Loucy (cell line): Measurements from ENCODE around the gene SLC1A5.
"Not testable (repeated sequence)": the region's sequence is repeated elsewhere in the genome, so short reads cannot be mapped to it uniquely, and the experiment has no call there.

Source experiments
- H2AFZ ChIP-seq: fragments of 200-600 bp; sonication (generic); 2 replicates; pipeline ENCODE4 v1.6.0; 2016; ENCODE audit warnings: antibody characterized with exemption, mild to moderate bottlenecking, low read length, moderate library complexity
- H3F3A ChIP-seq: fragments of 200-600 bp; 2 replicates; pipeline ENCODE4 v1.6.0; 2016; ENCODE audit warnings: antibody characterized with exemption, low read depth, mild to moderate bottlenecking
- H3K27me3 ChIP-seq: fragments of 200-600 bp; sonication (generic); 2 replicates; pipeline ENCODE4 v1.6.1; 2014; ENCODE audit warnings: low read length, mild to moderate bottlenecking; ENCODE audit not compliant: insufficient read depth, poor library complexity, severe bottlenecking
- H3K36me3 ChIP-seq: fragments of 200-600 bp; sonication (generic); 2 replicates; pipeline ENCODE4 v1.6.1; 2016; ENCODE audit warnings: low read length; ENCODE audit not compliant: insufficient read depth
- H3K4me1 ChIP-seq: fragments of 200-600 bp; sonication (generic); 2 replicates; pipeline ENCODE4 v1.5.1; 2014; ENCODE audit warnings: low read length, mild to moderate bottlenecking; ENCODE audit not compliant: insufficient read depth, poor library complexity, severe bottlenecking
- H3K4me2 ChIP-seq: fragments of 200-600 bp; sonication (generic); 2 replicates; pipeline ENCODE4 v1.6.0; 2014; ENCODE audit warnings: antibody characterized with exemption, low read length, low read depth, mild to moderate bottlenecking; ENCODE audit not compliant: poor library complexity, severe bottlenecking
- H3K4me3 ChIP-seq: fragments of 200-600 bp; sonication (generic); 2 replicates; pipeline ENCODE4 v1.5.1; 2014; ENCODE audit warnings: low read length, mild to moderate bottlenecking, mixed read lengths; ENCODE audit not compliant: poor library complexity, severe bottlenecking
- H3K79me2 ChIP-seq: fragments of 200-600 bp; sonication (generic); 2 replicates; pipeline ENCODE4 v1.6.1; 2014; ENCODE audit warnings: low read length; ENCODE audit not compliant: insufficient read depth
- H3K9ac ChIP-seq: fragments of 200-600 bp; sonication (generic); 2 replicates; pipeline ENCODE4 v1.6.0; 2014; ENCODE audit warnings: mild to moderate bottlenecking, low read depth, low read length, moderate library complexity; ENCODE audit not compliant: poor library complexity, severe bottlenecking
- H3K9me2 ChIP-seq: fragments of 200-600 bp; sonication (generic); replicated peaks from 2 replicates; pipeline ENCODE4 v1.6.1; 2016; ENCODE audit warnings: low read depth, low read length, mixed read lengths
- H3K9me3 ChIP-seq: fragments of 200-600 bp; sonication (generic); 2 replicates; pipeline ENCODE4 v1.6.1; 2014; ENCODE audit warnings: mild to moderate bottlenecking, antibody characterized with exemption, low read length, low read depth; ENCODE audit not compliant: insufficient read depth
- H4K20me1 ChIP-seq: fragments of 200-600 bp; sonication (generic); 2 replicates; pipeline ENCODE4 v1.6.0; 2014; ENCODE audit warnings: antibody characterized with exemption, low read length, mild to moderate bottlenecking; ENCODE audit not compliant: insufficient read depth, poor library complexity, severe bottlenecking
- CTCF ChIP-seq: fragments of 200-600 bp; sonication (generic); conservative IDR thresholded peaks from 2 replicates; pipeline ENCODE4 v1.5.1; 2014; ENCODE audit warnings: mild to moderate bottlenecking, antibody characterized with exemption, low read length
- EZH2phosphoT487 ChIP-seq: fragments of 200-600 bp; IDR thresholded peaks from 2 replicates; pipeline ENCODE4 v1.6.1; 2018; ENCODE audit warnings: antibody characterized with exemption, mild to moderate bottlenecking, moderate library complexity, borderline replicate concordance

The SLC1A5 gene

GRCh38 chr19:46782355-46783019, 5.9 kb downstream of the SLC1A5 start:
- Histone ChIP-seq H4K20me1 (peaks cover 85% of the 10 kb centered on the region), H3K4me2 (peak overlapping the region; percentile 99), H3K9me3 (no peaks in the 10 kb centered on the region), H3K9me2 (no peaks in the 10 kb centered on the region), H3F3A (no peaks in the 10 kb centered on the region), H3K79me2 (peaks cover 91% of the 10 kb centered on the region), H3K4me1 (peaks cover 27% of the 10 kb centered on the region), H3K9ac (peak overlapping the region; percentile 99), H3K36me3 (peaks cover 47% of the 10 kb centered on the region; the same call in 1 of the 2 replicates), H2AFZ (no peak overlapping the region), H3K4me3 (peak overlapping the region; percentile 79), H3K27me3 (no peaks in the 10 kb centered on the region)
- TF ChIP-seq CTCF: no peak
- TF ChIP-seq EZH2phosphoT487: no peak

GRCh38 chr19:46777956-46778645, 10.3 kb downstream of the SLC1A5 start:
- H3K9me2 ChIP-seq, H3K9ac ChIP-seq, H3K4me2 ChIP-seq, H3K27me3 ChIP-seq, H2AFZ ChIP-seq, H3F3A ChIP-seq, H3K4me3 ChIP-seq, H3K9me3 ChIP-seq: not testable (repeated sequence)
- peaks cover 56% of the 10 kb centered on the region for H3K79me2 ChIP-seq
- peaks cover 12% of the 10 kb centered on the region for H3K4me1 ChIP-seq
- peaks cover 70% of the 10 kb centered on the region; the same call in 1 of the 2 replicates for H3K36me3 ChIP-seq
- peaks cover 55% of the 10 kb centered on the region for H4K20me1 ChIP-seq

GRCh38 chr19:46776927-46777911, 11.2 kb downstream of the SLC1A5 start:
- Histone ChIP-seq H3K4me2 (no peak overlapping the region), H4K20me1 (peaks cover 46% of the 10 kb centered on the region), H3F3A (no peaks in the 10 kb centered on the region), H3K9ac (no peak overlapping the region), H3K4me3 (no peak overlapping the region), H3K79me2 (peaks cover 47% of the 10 kb centered on the region), H3K36me3 (peaks cover 61% of the 10 kb centered on the region; the same call in 1 of the 2 replicates), H2AFZ (no peak overlapping the region), H3K27me3 (no peaks in the 10 kb centered on the region), H3K9me2 (no peaks in the 10 kb centered on the region), H3K4me1 (peaks cover 4% of the 10 kb centered on the region), H3K9me3 (no peaks in the 10 kb centered on the region)
- TF ChIP-seq CTCF (no peak), EZH2phosphoT487 (no peak)
